HUES6 (cell line): ENCODE results near the gene ROMO1.
"Not testable (repeated sequence)": the region's sequence is repeated elsewhere in the genome, so short reads cannot be mapped to it uniquely, and the experiment has no call there.

ENCODE experiments used
- H3K27ac ChIP-seq: 2 replicates; pipeline ENCODE4 v1.7.0; 2013; ENCODE audit warnings: low read depth, mild to moderate bottlenecking, low read length, inconsistent platforms
- H3K27me3 ChIP-seq: 2 replicates; pipeline ENCODE4 v1.6.1; 2013; ENCODE audit warnings: low read length; ENCODE audit not compliant: control insufficient read depth, insufficient read depth
- H3K36me3 ChIP-seq: 2 replicates; pipeline ENCODE4 v1.6.1; 2013; ENCODE audit warnings: low read length; ENCODE audit not compliant: control insufficient read depth, insufficient read depth
- H3K4me1 ChIP-seq: 2 replicates; pipeline ENCODE4 v1.6.1; 2013; ENCODE audit warnings: low read length; ENCODE audit not compliant: control insufficient read depth, insufficient read depth
- H3K4me3 ChIP-seq: 2 replicates; pipeline ENCODE4 v1.5.1; 2013; ENCODE audit warnings: low read depth, low read length
- H3K9ac ChIP-seq: one replicate; pipeline ENCODE4 v1.6.1; 2013; ENCODE audit warnings: mild to moderate bottlenecking, low read length
- H3K9me3 ChIP-seq: 2 replicates; pipeline ENCODE4 v1.6.1; 2013; ENCODE audit warnings: low read depth, low read length; ENCODE audit not compliant: control insufficient read depth, insufficient read depth

Gene ROMO1

GRCh38 chr20:35711588-35712209 lies 12.5 kb downstream of the ROMO1 start:
- no peak overlapping the region for H3K4me3 ChIP-seq
- H3K9ac ChIP-seq: no peak overlapping the region
- peaks cover 99% of the 10 kb centered on the region for H3K36me3 ChIP-seq
- H3K9me3 ChIP-seq: no peaks in the 10 kb centered on the region
- H3K27me3 ChIP-seq: no peaks in the 10 kb centered on the region
- H3K27ac ChIP-seq: no peak overlapping the region
- no peaks in the 10 kb centered on the region for H3K4me1 ChIP-seq

- H3K36me3 ChIP-seq: peaks cover 99% of the 10 kb centered on the region
- not testable (repeated sequence) for H3K9me3 ChIP-seq, H3K27ac ChIP-seq, H3K27me3 ChIP-seq, H3K9ac ChIP-seq, H3K4me1 ChIP-seq, H3K4me3 ChIP-seq
These were observed 13.9 kb downstream of the ROMO1 start for GRCh38 chr20:35713120-35713519.

GRCh38 chr20:35714127-35714526 lies 14.9 kb downstream of the ROMO1 start:
- H3K9ac ChIP-seq: no peak overlapping the region
- peaks cover 99% of the 10 kb centered on the region for H3K36me3 ChIP-seq
- H3K4me3 ChIP-seq: no peak overlapping the region
- no peaks in the 10 kb centered on the region for H3K9me3 ChIP-seq
- H3K27me3 ChIP-seq: no peaks in the 10 kb centered on the region
- H3K4me1 ChIP-seq: no peaks in the 10 kb centered on the region
- H3K27ac ChIP-seq: no peak overlapping the region

- peaks cover 99% of the 10 kb centered on the region for H3K36me3 ChIP-seq
- H3K27me3 ChIP-seq: no peaks in the 10 kb centered on the region
- H3K4me3 ChIP-seq: no peak overlapping the region
- H3K27ac ChIP-seq: no peak overlapping the region
- no peaks in the 10 kb centered on the region for H3K9me3 ChIP-seq
- no peak overlapping the region for H3K9ac ChIP-seq
- no peaks in the 10 kb centered on the region for H3K4me1 ChIP-seq
These were observed 16.4 kb downstream of the ROMO1 start for GRCh38 chr20:35715652-35716051.

GRCh38 chr20:35716330-35716729 lies 17.1 kb downstream of the ROMO1 start:
- no peak overlapping the region for H3K9ac ChIP-seq
- H3K4me1 ChIP-seq: no peaks in the 10 kb centered on the region
- no peak overlapping the region for H3K4me3 ChIP-seq
- no peak overlapping the region for H3K27ac ChIP-seq
- H3K9me3 ChIP-seq: no peaks in the 10 kb centered on the region
- H3K27me3 ChIP-seq: no peaks in the 10 kb centered on the region
- peaks cover 99% of the 10 kb centered on the region for H3K36me3 ChIP-seq

GRCh38 chr20:35718321-35718720 lies 19.1 kb downstream of the ROMO1 start:
- H3K4me3 ChIP-seq, H3K9me3 ChIP-seq, H3K4me1 ChIP-seq, H3K27ac ChIP-seq, H3K27me3 ChIP-seq, H3K9ac ChIP-seq: not testable (repeated sequence)
- peaks cover 99% of the 10 kb centered on the region for H3K36me3 ChIP-seq

- Histone ChIP-seq H3K27ac (no peak overlapping the region), H3K9me3 (no peaks in the 10 kb centered on the region), H3K9ac (no peak overlapping the region), H3K27me3 (no peaks in the 10 kb centered on the region), H3K4me3 (no peak overlapping the region), H3K36me3 (peaks cover 99% of the 10 kb centered on the region), H3K4me1 (no peaks in the 10 kb centered on the region)
These were observed 19.9 kb downstream of the ROMO1 start for GRCh38 chr20:35718972-35719635.

GRCh38 chr20:35719717-35720116 lies 20.5 kb downstream of the ROMO1 start:
- peaks cover 99% of the 10 kb centered on the region for H3K36me3 ChIP-seq
- H3K27ac ChIP-seq: no peak overlapping the region
- no peak overlapping the region for H3K9ac ChIP-seq

GRCh38 chr20:35720165-35721123 lies 21.2 kb downstream of the ROMO1 start:
- Histone ChIP-seq H3K27ac (no peak overlapping the region), H3K27me3 (no peaks in the 10 kb centered on the region)

More at GRCh38 chr20:35719717-35720116, 20.5 kb downstream of the ROMO1 start:
- Histone ChIP-seq H3K9me3 (no peaks in the 10 kb centered on the region), H3K4me3 (no peak overlapping the region), H3K27me3 (no peaks in the 10 kb centered on the region), H3K4me1 (no peaks in the 10 kb centered on the region)

GRCh38 chr20:35721219-35721618 lies 22.0 kb downstream of the ROMO1 start:
- H3K9ac ChIP-seq: no peak overlapping the region
- H3K27me3 ChIP-seq: no peaks in the 10 kb centered on the region
- peaks cover 99% of the 10 kb centered on the region for H3K36me3 ChIP-seq
- H3K27ac ChIP-seq: no peak overlapping the region
- no peaks in the 10 kb centered on the region for H3K9me3 ChIP-seq
- no peak overlapping the region for H3K4me3 ChIP-seq
- no peaks in the 10 kb centered on the region for H3K4me1 ChIP-seq

More at GRCh38 chr20:35720165-35721123, 21.2 kb downstream of the ROMO1 start:
- peaks cover 99% of the 10 kb centered on the region for H3K36me3 ChIP-seq
- no peak overlapping the region for H3K9ac ChIP-seq
- H3K9me3 ChIP-seq: no peaks in the 10 kb centered on the region
- H3K4me1 ChIP-seq: no peaks in the 10 kb centered on the region
- H3K4me3 ChIP-seq: no peak overlapping the region

GRCh38 chr20:35721621-35722020 lies 22.4 kb downstream of the ROMO1 start:
- Histone ChIP-seq H3K27ac (no peak overlapping the region), H3K27me3 (no peaks in the 10 kb centered on the region), H3K4me1 (no peaks in the 10 kb centered on the region), H3K9me3 (no peaks in the 10 kb centered on the region), H3K9ac (no peak overlapping the region), H3K36me3 (peaks cover 99% of the 10 kb centered on the region), H3K4me3 (no peak overlapping the region)
